Neural progenitor cell (in vitro differentiated cells): Measurements from ENCODE around the gene TMEM204. TPM values are rescaled to one million over a fixed set of nuclear protein-coding genes. Genes with fewer than 3 reads are reported as not detected.

Experiments used
- DNase-seq: peaks from one replicate; pipeline ENCODE4 v3.0.0-alpha.2; 2016; ENCODE audit warnings: low spot score
- H2AFZ ChIP-seq: fragments of 200-600 bp; sonication (generic); replicated peaks from 2 replicates; pipeline ENCODE4 v1.6.1; 2016; ENCODE audit warnings: antibody characterized with exemption
- H3F3A ChIP-seq: fragments of 200-600 bp; sonication (generic); 2 replicates; pipeline ENCODE4 v1.6.1; 2016; ENCODE audit warnings: antibody characterized with exemption, low read depth
- H3K27ac ChIP-seq: fragments of 200-600 bp; sonication (generic); 2 replicates; pipeline ENCODE4 v1.5.1; 2016; ENCODE audit warnings: mild to moderate bottlenecking
- H3K27me3 ChIP-seq: fragments of 200-600 bp; sonication (generic); 2 replicates; pipeline ENCODE4 v1.6.1; 2016; ENCODE audit warnings: mild to moderate bottlenecking, moderate library complexity
- H3K36me3 ChIP-seq: fragments of 200-600 bp; sonication (generic); 2 replicates; pipeline ENCODE4 v1.5.1; 2016
- H3K4me1 ChIP-seq: fragments of 200-600 bp; sonication (generic); 2 replicates; pipeline ENCODE4 v1.6.1; 2016; ENCODE audit warnings: mixed run types
- H3K4me2 ChIP-seq: fragments of 200-600 bp; sonication (generic); 2 replicates; pipeline ENCODE4 v1.6.1; 2016
- H3K4me3 ChIP-seq: fragments of 200-600 bp; sonication (generic); 2 replicates; pipeline ENCODE4 v1.5.1; 2016
- H3K79me2 ChIP-seq: fragments of 200-600 bp; sonication (generic); 2 replicates; pipeline ENCODE4 v1.6.1; 2016; ENCODE audit warnings: low read depth
- H3K9ac ChIP-seq: fragments of 200-600 bp; sonication (generic); 2 replicates; pipeline ENCODE4 v1.6.1; 2016
- H3K9me3 ChIP-seq: fragments of 200-600 bp; sonication (generic); 2 replicates; pipeline ENCODE4 v1.5.1; 2016; ENCODE audit warnings: low read depth
- H4K20me1 ChIP-seq: fragments of 200-600 bp; sonication (generic); 2 replicates; pipeline ENCODE4 v1.6.1; 2016; ENCODE audit warnings: low read depth
- H3K27ac Mint-ChIP-seq: 3 replicates; pipeline ENCODE4 v1.8.0; 2021; ENCODE audit warnings: mixed read lengths
- H3K27me3 Mint-ChIP-seq: 2 replicates; pipeline ENCODE4 v1.8.0; 2022; ENCODE audit warnings: low read depth, mild to moderate bottlenecking, inconsistent platforms, moderate library complexity, mixed read lengths; ENCODE audit not compliant: insufficient read depth
- H3K36me3 Mint-ChIP-seq: 3 replicates; pipeline ENCODE4 v1.8.0; 2021; ENCODE audit warnings: mixed read lengths
- H3K4me1 Mint-ChIP-seq: 3 replicates; pipeline ENCODE4 v1.8.0; 2021; ENCODE audit warnings: mixed read lengths
- H3K4me3 Mint-ChIP-seq: 3 replicates; pipeline ENCODE4 v1.8.0; 2021; ENCODE audit warnings: mild to moderate bottlenecking, moderate library complexity, mixed read lengths
- H3K9me3 Mint-ChIP-seq: 3 replicates; pipeline ENCODE4 v1.8.0; 2020; ENCODE audit warnings: mixed read lengths
- EZH2 ChIP-seq: fragments of 200-600 bp; sonication (generic); IDR thresholded peaks from 2 replicates; pipeline ENCODE4 v1.6.1; 2017; ENCODE audit warnings: antibody characterized with exemption, mild to moderate bottlenecking, moderate library complexity
- EZH2phosphoT487 ChIP-seq: fragments of 200-600 bp; sonication (generic); IDR thresholded peaks from 2 replicates; pipeline ENCODE4 v1.6.1; 2017; ENCODE audit warnings: antibody characterized with exemption
- total RNA-seq: library from RNA; depleted of rRNA; stranded (reverse); fragments of >200 nt; gene quantifications from 2 replicates; pipeline ENCODE4 v1.2.3, GENCODE V29; 2015; ENCODE audit warnings: low replicate concordance
- TF ChIP-seq, protein P1 (sequence below): fragments of 200-600 bp; sonication (generic); IDR thresholded peaks from 2 replicates; pipeline ENCODE4 v1.5.1; 2017; ENCODE audit warnings: antibody characterized with exemption, mild to moderate bottlenecking

The TMEM204 gene
- total RNA-seq, 1 donor from 2014 or later = not detected

GRCh38 chr16:1494711-1495110, 38.8 kb upstream of the TMEM204 start:
- Mint-ChIP-seq H3K9me3 (no peaks in the 10 kb centered on the region), H3K27me3 (no peaks in the 10 kb centered on the region)
- H3K4me3 ChIP-seq = no peak overlapping the region

DNA sequence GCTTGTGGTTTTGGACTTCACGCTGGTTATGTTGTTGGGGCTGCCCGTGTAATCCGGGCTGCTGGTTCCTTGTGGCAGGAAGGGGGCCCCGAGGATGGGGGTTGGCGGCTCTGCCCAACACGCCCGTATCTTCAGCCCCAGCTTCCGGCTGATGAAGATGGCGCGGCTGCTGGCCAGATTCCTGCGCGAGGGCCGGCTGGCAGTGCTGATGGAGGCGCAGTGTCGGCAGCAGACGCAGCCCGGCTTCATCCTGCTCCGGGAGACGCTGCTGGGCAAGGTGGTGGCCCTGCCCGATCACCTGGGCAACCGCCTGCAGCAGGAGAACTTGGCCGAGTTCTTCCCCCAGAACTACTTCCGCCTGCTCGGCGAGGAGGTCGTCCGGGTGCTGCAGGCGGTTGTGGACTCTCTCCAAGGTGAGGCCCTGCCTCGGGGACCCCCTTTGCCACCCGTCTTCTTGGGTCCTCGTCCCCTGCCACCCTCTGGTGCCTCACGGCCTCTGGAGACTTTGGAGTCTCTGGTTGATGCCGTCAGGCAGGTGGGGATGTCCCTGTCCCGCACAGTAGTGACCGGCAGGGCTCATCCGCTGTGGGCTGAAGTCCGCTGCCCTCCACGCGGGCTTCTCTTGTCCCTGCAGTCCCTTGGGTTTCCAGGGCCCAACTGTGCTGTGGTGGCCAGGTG, 38.1 kb upstream of the TMEM204 start:
- H3K9me3 ChIP-seq = no peaks in the 10 kb centered on the region
- H3F3A ChIP-seq = peaks cover 11% of the 10 kb centered on the region
- Mint-ChIP-seq H3K4me3 (peak overlapping the region; percentile 73), H3K27ac (no peak overlapping the region), H3K36me3 (peaks cover 2% of the 10 kb centered on the region), H3K4me1 (peaks cover 7% of the 10 kb centered on the region), H3K9me3 (no peaks in the 10 kb centered on the region), H3K27me3 (no peaks in the 10 kb centered on the region)
- no peaks in the 10 kb centered on the region for H3K36me3 ChIP-seq
- DNase-seq = no peak
- peaks cover 23% of the 10 kb centered on the region for H3K79me2 ChIP-seq
- H4K20me1 ChIP-seq = peaks cover 12% of the 10 kb centered on the region
- no peak overlapping the region for H3K4me3 ChIP-seq
- H3K9ac ChIP-seq = no peak overlapping the region
- no peak overlapping the region for H2AFZ ChIP-seq
- no peak overlapping the region for H3K4me2 ChIP-seq
- H3K4me1 ChIP-seq = peaks cover 10% of the 10 kb centered on the region
- no peaks in the 10 kb centered on the region for H3K27me3 ChIP-seq
- TF ChIP-seq EZH2 = no peak
- TF ChIP-seq EZH2phosphoT487 = no peak
- TF ChIP-seq, protein P1, sequence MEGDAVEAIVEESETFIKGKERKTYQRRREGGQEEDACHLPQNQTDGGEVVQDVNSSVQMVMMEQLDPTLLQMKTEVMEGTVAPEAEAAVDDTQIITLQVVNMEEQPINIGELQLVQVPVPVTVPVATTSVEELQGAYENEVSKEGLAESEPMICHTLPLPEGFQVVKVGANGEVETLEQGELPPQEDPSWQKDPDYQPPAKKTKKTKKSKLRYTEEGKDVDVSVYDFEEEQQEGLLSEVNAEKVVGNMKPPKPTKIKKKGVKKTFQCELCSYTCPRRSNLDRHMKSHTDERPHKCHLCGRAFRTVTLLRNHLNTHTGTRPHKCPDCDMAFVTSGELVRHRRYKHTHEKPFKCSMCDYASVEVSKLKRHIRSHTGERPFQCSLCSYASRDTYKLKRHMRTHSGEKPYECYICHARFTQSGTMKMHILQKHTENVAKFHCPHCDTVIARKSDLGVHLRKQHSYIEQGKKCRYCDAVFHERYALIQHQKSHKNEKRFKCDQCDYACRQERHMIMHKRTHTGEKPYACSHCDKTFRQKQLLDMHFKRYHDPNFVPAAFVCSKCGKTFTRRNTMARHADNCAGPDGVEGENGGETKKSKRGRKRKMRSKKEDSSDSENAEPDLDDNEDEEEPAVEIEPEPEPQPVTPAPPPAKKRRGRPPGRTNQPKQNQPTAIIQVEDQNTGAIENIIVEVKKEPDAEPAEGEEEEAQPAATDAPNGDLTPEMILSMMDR = no peak
- no peak overlapping the region for H3K27ac ChIP-seq

More at GRCh38 chr16:1494711-1495110, 38.8 kb upstream of the TMEM204 start:
- no peak overlapping the region for H2AFZ ChIP-seq
- peak overlapping the region; percentile 89 for H3K4me3 Mint-ChIP-seq
- H4K20me1 ChIP-seq = peaks cover 12% of the 10 kb centered on the region
- TF ChIP-seq EZH2 (no peak), EZH2phosphoT487 (no peak)
- TF ChIP-seq, protein P1 = no peak
- H3K36me3 Mint-ChIP-seq = peaks cover 2% of the 10 kb centered on the region
- peak overlapping the region; percentile 99 for H3K4me2 ChIP-seq
- H3K9me3 ChIP-seq = no peaks in the 10 kb centered on the region
- DNase-seq = no peak
- H3K79me2 ChIP-seq = peaks cover 23% of the 10 kb centered on the region
- H3K36me3 ChIP-seq = no peaks in the 10 kb centered on the region
- H3K27me3 ChIP-seq = no peaks in the 10 kb centered on the region
- no peak overlapping the region for H3K27ac Mint-ChIP-seq
- H3F3A ChIP-seq = peaks cover 11% of the 10 kb centered on the region
- peaks cover 10% of the 10 kb centered on the region for H3K4me1 ChIP-seq
- H3K9ac ChIP-seq = no peak overlapping the region
- no peak overlapping the region for H3K27ac ChIP-seq
- H3K4me1 Mint-ChIP-seq = peaks cover 7% of the 10 kb centered on the region

DNA sequence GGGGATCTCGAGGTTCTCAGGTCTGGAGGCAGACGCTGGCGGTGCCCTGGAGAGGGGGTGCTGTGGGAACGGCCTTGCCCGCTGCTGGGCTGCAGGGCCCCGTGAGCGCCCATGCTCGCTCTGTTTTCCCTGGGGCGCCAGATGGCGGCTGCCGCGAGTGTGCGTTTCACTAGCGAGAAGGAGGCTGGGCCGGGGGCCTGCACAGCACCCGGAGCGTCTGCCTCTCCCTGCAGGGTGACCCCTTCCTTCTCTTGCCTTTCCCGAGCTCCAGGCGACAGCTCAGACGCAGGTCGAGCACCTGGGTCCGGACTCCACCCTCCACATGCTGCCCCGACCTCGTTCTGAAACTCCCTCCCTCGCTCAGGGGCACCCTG, 37.6 kb upstream of the TMEM204 start:
- Histone ChIP-seq H4K20me1 (peaks cover 12% of the 10 kb centered on the region), H3K9ac (no peak overlapping the region), H2AFZ (no peak overlapping the region), H3K79me2 (peaks cover 23% of the 10 kb centered on the region), H3K27ac (no peak overlapping the region), H3K4me3 (no peak overlapping the region), H3K36me3 (no peaks in the 10 kb centered on the region), H3K9me3 (no peaks in the 10 kb centered on the region), H3K4me2 (no peak overlapping the region), H3K27me3 (no peaks in the 10 kb centered on the region), H3F3A (peaks cover 11% of the 10 kb centered on the region), H3K4me1 (peaks cover 10% of the 10 kb centered on the region)
- H3K27ac Mint-ChIP-seq = no peak overlapping the region
- H3K9me3 Mint-ChIP-seq = no peaks in the 10 kb centered on the region
- DNase-seq = no peak
- TF ChIP-seq, protein P1 = no peak
- no peak for TF ChIP-seq EZH2phosphoT487
- no peak for TF ChIP-seq EZH2
- no peaks in the 10 kb centered on the region for H3K27me3 Mint-ChIP-seq
- H3K4me1 Mint-ChIP-seq = peaks cover 7% of the 10 kb centered on the region
- peaks cover 2% of the 10 kb centered on the region for H3K36me3 Mint-ChIP-seq
- peak overlapping the region; percentile 46 for H3K4me3 Mint-ChIP-seq
